PC-9 (cell line): ENCODE data around the gene IKZF2. TPM values are rescaled to one million over a fixed set of nuclear protein-coding genes. Genes with fewer than 3 reads are reported as not detected.

Experiments used
- BruUV-seq: library from RNA; stranded (reverse); fragments of 400-500 nt; replicated peaks from 2 replicates; lab custom pipeline; 2021; lab: Mats Ljungman, UMichigan
- CTCF ChIA-PET: fragments of 300-600 bp; sonication (Branson Sonifier 250); formaldehyde crosslinking; loops from one replicate; lab custom pipeline; 2022; ENCODE audit warnings: antibody characterized with exemption; lab: Charles Lee
- POLR2A ChIA-PET: fragments of 300-600 bp; sonication (Branson Sonifier 250); formaldehyde crosslinking; loops from one replicate; lab custom pipeline; 2022; ENCODE audit warnings: antibody characterized with exemption; ENCODE audit not compliant: unreplicated experiment; lab: Charles Lee
- DNase-seq, 2 experiments: peaks; one replicate each; pipeline versions ENCODE4 v3.0.0 to v3.0.0-alpha.2; 2015 to 2022; ENCODE audit warnings: mixed read lengths in 1 of 2
- H2AFZ ChIP-seq: fragments of 200-600 bp; sonication (generic); 2 replicates; pipeline ENCODE4 v1.8.1; 2017; ENCODE audit warnings: antibody characterized with exemption
- H3F3A ChIP-seq: fragments of 200-600 bp; sonication (generic); 2 replicates; pipeline ENCODE4 v1.8.1; 2017; ENCODE audit warnings: antibody characterized with exemption, mild to moderate bottlenecking, low read depth; ENCODE audit not compliant: insufficient read depth
- H3K27ac ChIP-seq: fragments of 200-600 bp; sonication (generic); 2 replicates; pipeline ENCODE4 v1.6.1; 2016; ENCODE audit warnings: mixed run types
- H3K27me3 ChIP-seq: fragments of 200-600 bp; sonication (generic); 2 replicates; pipeline ENCODE4 v1.6.1; 2016; ENCODE audit warnings: low read depth, mixed run types; ENCODE audit not compliant: insufficient read depth
- H3K36me3 ChIP-seq: fragments of 200-600 bp; sonication (generic); 2 replicates; pipeline ENCODE4 v1.6.1; 2016; ENCODE audit warnings: low read depth, mixed run types
- H3K4me1 ChIP-seq: fragments of 200-600 bp; sonication (generic); replicated peaks from 2 replicates; pipeline ENCODE4 v1.6.1; 2016; ENCODE audit warnings: mixed run types; ENCODE audit not compliant: insufficient read depth
- H3K4me2 ChIP-seq: fragments of 200-600 bp; sonication (generic); 2 replicates; pipeline ENCODE4 v1.6.1; 2017; ENCODE audit warnings: mixed run types
- H3K4me3 ChIP-seq: fragments of 200-600 bp; sonication (generic); 2 replicates; pipeline ENCODE4 v1.6.1; 2016; ENCODE audit warnings: mixed run types
- H3K79me2 ChIP-seq: fragments of 200-600 bp; sonication (generic); 2 replicates; pipeline ENCODE4 v1.6.1; 2017; ENCODE audit warnings: low read depth, mixed run types
- H3K9me2 ChIP-seq: fragments of 200-600 bp; sonication (generic); 2 replicates; pipeline ENCODE4 v1.8.1; 2017; ENCODE audit warnings: mild to moderate bottlenecking; ENCODE audit not compliant: insufficient read depth
- H3K9me3 ChIP-seq: fragments of 200-600 bp; sonication (generic); 2 replicates; pipeline ENCODE4 v1.8.1; 2016; ENCODE audit warnings: low read depth; ENCODE audit not compliant: insufficient read depth
- H4K20me1 ChIP-seq: fragments of 200-600 bp; sonication (generic); 2 replicates; pipeline ENCODE4 v1.8.1; 2017; ENCODE audit not compliant: insufficient read depth
- CTCF ChIP-seq: fragments of 200-600 bp; sonication (generic); conservative IDR thresholded peaks from 2 replicates; pipeline ENCODE4 v1.6.1; 2017; ENCODE audit warnings: mixed run types, antibody characterized with exemption, mild to moderate bottlenecking, moderate library complexity
- EZH2 ChIP-seq: fragments of 200-600 bp; sonication (generic); IDR thresholded peaks from 2 replicates; pipeline ENCODE4 v1.8.0; 2017; ENCODE audit warnings: antibody characterized with exemption, low read depth
- intact Hi-C: fragments of 100-400 bp; cut with micrococcal nuclease; formaldehyde crosslinking; loops from one replicate; pipeline ENCODE4 v1.10.0; 2022; ENCODE audit not compliant: unreplicated experiment
- total RNA-seq: library from RNA; stranded (reverse); gene quantifications from 2 replicates; pipeline ENCODE4 v1.2.3, GENCODE V29; 2021

The IKZF2 gene
- total RNA-seq, 1 experiment from 2014 or later, result 28.3 TPM

GRCh38 chr2:213087040-213087439 lies 64.4 kb downstream of the IKZF2 start:
- H3K4me1 ChIP-seq, result no peaks in the 10 kb centered on the region
- H3K27me3 ChIP-seq, result no peaks in the 10 kb centered on the region
- H3K27ac ChIP-seq, result no peak overlapping the region
- no peak overlapping the region for H2AFZ ChIP-seq
- H3F3A ChIP-seq, result no peaks in the 10 kb centered on the region
- CTCF ChIA-PET, result no interaction called here
- no peaks in the 10 kb centered on the region for H4K20me1 ChIP-seq
- no peaks in the 10 kb centered on the region for H3K36me3 ChIP-seq
- H3K4me3 ChIP-seq, result no peak overlapping the region
- no peak for DNase-seq
- no peaks in the 10 kb centered on the region for H3K9me2 ChIP-seq
- H3K79me2 ChIP-seq, result no peaks in the 10 kb centered on the region
- intact Hi-C loops, result no loop called here
- TF ChIP-seq EZH2 (no peak), CTCF (no peak)
- BruUV-seq, result no TSS peak
- H3K4me2 ChIP-seq, result no peak overlapping the region
- POLR2A ChIA-PET, result no interaction called here
- H3K9me3 ChIP-seq, result no peaks in the 10 kb centered on the region

DNA sequence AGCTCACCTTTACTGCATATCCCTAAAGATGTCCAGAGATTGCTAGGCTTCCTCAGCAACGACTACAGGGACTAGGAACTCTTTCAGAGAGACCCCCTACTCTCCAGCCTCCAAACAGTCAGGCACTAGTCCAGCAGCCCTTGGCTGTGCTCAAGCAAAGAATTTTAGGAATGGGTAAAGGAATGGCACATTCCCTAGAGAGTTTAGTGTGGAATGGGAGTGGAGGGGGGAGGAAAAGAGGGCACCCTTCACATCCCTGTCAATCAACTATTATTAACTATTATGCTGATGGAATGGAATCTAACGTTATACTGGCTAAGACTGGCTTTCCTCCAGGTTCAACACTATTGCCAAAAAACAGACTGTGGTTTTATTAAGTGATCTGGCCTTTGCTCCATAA lies 64.8 kb downstream of the IKZF2 start:
- Histone ChIP-seq H3K4me1 (no peaks in the 10 kb centered on the region), H4K20me1 (no peaks in the 10 kb centered on the region), H3K4me3 (no peak overlapping the region), H2AFZ (no peak overlapping the region), H3K27me3 (no peaks in the 10 kb centered on the region), H3K4me2 (no peak overlapping the region), H3K9me2 (no peaks in the 10 kb centered on the region), H3K27ac (no peak overlapping the region), H3F3A (no peaks in the 10 kb centered on the region), H3K36me3 (no peaks in the 10 kb centered on the region), H3K79me2 (0 out of 2 replicates have a peak, but pooled peaks cover under 1% of the 10 kb centered on the region), H3K9me3 (no peaks in the 10 kb centered on the region)
- POLR2A ChIA-PET, result no interaction called here
- intact Hi-C loops, result no loop called here
- no peak for DNase-seq
- no TSS peak for BruUV-seq
- CTCF ChIA-PET, result no interaction called here
- no peak for TF ChIP-seq CTCF
- no peak for TF ChIP-seq EZH2

GRCh38 chr2:213086050-213086449 lies 65.4 kb downstream of the IKZF2 start:
- Histone ChIP-seq H3K4me2 (no peak overlapping the region), H3K36me3 (no peaks in the 10 kb centered on the region), H4K20me1 (no peaks in the 10 kb centered on the region), H3K27me3 (no peaks in the 10 kb centered on the region), H3K9me2 (no peaks in the 10 kb centered on the region), H3K4me1 (no peaks in the 10 kb centered on the region), H3K27ac (no peak overlapping the region), H3K9me3 (no peaks in the 10 kb centered on the region), H2AFZ (no peak overlapping the region), H3K79me2 (0 out of 2 replicates have a peak, but pooled peaks cover 4% of the 10 kb centered on the region), H3K4me3 (no peak overlapping the region), H3F3A (no peaks in the 10 kb centered on the region)
- TF ChIP-seq CTCF (no peak), EZH2 (no peak)
- DNase-seq, result no peak
- ChIA-PET POLR2A (no interaction called here), CTCF (no interaction called here)
- BruUV-seq, result no TSS peak
- intact Hi-C loops, result no loop called here
